ENCODE data around the gene CAMK2B.

Gene CAMK2B

DNA sequence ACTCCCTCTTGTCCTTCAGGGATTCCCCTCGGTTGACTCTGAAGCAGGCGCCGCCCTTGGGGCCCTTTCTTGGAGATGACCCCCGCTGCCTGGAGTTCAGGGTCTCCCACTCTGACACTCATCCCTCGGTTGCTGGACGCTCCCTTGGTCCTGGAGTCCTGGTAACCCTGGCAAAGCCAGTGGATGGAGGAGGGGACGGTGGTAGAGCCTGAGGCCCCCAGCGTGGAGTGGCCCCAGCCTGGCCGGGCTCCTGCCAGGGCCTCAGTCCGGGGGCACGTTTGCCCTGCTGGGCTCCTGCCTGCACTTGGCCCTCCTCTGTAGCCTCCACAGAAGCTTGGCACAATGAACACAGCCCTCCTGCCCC is 9.3 kb upstream of the CAMK2B start:
- Histone ChIP-seq H3K27me3 (no peaks in the 10 kb centered on the region), H3K9me3 (no peaks in the 10 kb centered on the region), H3K4me1 (no peaks in the 10 kb centered on the region), H3K4me3 (ENCODE audit: low read depth, low read length) (no peak overlapping the region), H3K36me3 (no peaks in the 10 kb centered on the region)
- TF ChIP-seq CTCF (IDR thresholded peaks at IDR 0.05; ENCODE audit: low read depth, low read length): no peak
- DNase-seq: no peak

DNA sequence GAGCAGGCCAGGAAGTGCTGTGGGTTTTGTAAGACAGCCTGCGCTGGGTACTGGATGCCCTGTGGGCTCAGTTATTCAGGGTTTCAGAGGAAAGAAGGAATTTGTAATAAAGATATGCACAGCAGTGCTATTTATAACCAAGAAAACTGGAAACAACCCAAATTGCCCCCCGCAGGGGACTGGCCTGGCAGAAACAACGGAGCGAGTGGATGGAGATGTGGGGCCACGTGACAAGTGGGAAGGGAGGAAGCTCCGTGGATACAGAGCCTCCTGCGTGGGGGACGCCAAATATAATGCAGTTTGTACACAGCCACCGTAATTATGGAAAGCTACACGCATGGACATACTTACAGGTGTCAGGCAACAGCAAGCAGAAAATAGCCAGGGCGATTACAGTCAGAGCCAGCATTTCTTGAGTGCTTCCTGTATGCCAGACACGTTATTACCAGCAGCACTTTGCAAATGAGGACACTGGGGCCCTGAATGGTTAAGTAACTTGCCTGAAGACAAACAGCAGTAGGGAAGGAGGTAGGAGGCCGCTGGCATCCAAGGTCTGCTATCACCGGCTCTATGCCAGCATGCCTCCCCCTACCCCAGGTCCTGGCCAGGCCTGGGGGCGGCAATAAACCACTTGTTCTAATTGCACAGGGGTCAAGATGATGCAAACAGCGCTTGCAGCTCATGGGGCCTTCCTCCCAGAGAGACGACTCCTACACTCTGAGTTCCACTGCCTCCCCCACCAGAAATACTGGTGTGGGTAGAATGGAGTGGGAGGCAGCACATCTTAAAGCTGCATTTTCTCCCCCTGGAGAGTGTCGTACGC is 8.7 kb upstream of the CAMK2B start:
- Histone ChIP-seq H3K36me3 (no peaks in the 10 kb centered on the region), H3K4me3 (ENCODE audit: low read depth, low read length) (no peak overlapping the region), H3K27me3 (no peaks in the 10 kb centered on the region), H3K9me3 (no peaks in the 10 kb centered on the region), H3K4me1 (no peaks in the 10 kb centered on the region)
- no peak for DNase-seq
- no peak for TF ChIP-seq CTCF (IDR thresholded peaks at IDR 0.05; ENCODE audit: low read depth, low read length)

DNA sequence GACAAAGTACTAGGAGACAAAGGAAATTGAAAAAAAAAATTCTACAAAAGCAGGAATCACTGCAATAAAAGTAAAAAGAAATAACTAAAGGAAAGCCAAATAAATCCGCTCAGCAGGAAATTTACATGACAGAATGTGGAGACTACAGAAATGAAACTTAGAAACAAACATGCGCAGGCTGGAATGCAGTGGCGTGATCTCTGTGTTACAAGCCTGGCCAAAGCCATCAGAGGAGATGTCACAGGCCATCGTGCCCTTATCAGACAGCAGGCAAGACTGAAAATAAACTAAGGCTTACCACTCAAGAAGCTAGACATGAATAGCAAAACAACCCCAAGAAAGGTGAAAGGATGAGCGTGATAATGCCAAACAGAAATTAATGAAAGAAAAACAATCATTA is 6.3 kb upstream of the CAMK2B start:
- Histone ChIP-seq H3K27me3 (peaks cover 6% of the 10 kb centered on the region), H3K4me3 (ENCODE audit: low read depth, low read length) (no peak overlapping the region), H3K4me1 (no peaks in the 10 kb centered on the region), H3K9me3 (no peaks in the 10 kb centered on the region), H3K36me3 (no peaks in the 10 kb centered on the region)
- TF ChIP-seq CTCF (IDR thresholded peaks at IDR 0.05; ENCODE audit: low read depth, low read length): no peak
- no peak for DNase-seq

DNA sequence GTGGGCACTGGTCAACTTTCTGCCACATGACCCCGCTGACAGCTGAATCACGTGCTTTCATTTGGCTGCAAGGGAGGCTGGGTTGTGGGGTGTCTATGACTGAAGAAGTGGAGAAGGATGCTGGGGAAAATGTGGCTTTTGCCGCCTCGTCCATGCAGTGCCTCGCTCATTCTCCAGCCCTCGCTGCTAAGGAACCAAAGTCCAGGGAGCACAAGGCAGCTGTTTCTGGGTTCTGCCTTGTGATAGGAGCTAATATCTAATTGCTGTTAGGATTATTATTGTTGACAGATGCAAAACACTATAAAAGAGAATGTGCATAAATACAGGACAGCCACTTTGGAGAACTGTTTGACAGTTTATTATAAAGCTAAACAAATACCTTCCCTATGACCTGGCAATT is 4.9 kb upstream of the CAMK2B start:
- no peak for TF ChIP-seq CTCF (IDR thresholded peaks at IDR 0.05; ENCODE audit: low read depth, low read length)
- Histone ChIP-seq H3K36me3 (no peaks in the 10 kb centered on the region), H3K4me3 (ENCODE audit: low read depth, low read length) (no peak overlapping the region), H3K27me3 (peaks cover 19% of the 10 kb centered on the region), H3K9me3 (no peaks in the 10 kb centered on the region), H3K4me1 (no peaks in the 10 kb centered on the region)
- DNase-seq: no peak

DNA sequence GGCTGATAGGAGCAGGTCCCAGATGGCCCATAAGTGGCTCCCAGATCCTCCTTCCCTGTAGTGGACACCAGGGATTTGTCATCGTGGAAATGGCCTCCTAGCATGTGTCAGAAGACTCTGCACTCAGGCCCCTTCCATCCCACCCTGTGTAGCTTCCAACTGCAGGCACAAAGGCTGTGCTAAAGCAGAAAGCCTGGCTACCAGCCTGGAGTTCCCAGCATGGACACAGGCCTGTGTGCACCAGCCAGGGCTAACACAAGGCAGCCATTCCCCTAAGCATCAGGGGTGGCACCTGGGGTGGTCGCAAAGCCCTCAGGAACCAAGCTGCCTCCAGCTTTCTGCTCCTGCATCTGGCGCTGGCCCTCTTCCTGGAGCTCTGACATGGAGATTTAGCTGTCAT is 4.5 kb upstream of the CAMK2B start:
- DNase-seq: no peak
- no peaks in the 10 kb centered on the region for H3K9me3 ChIP-seq
- H3K36me3 ChIP-seq: no peaks in the 10 kb centered on the region
- H3K27me3 ChIP-seq: peaks cover 23% of the 10 kb centered on the region
- H3K4me1 ChIP-seq: no peaks in the 10 kb centered on the region
- TF ChIP-seq CTCF (IDR thresholded peaks at IDR 0.05; ENCODE audit: low read depth, low read length): no peak
- H3K4me3 ChIP-seq (ENCODE audit: low read depth, low read length): no peak overlapping the region

DNA sequence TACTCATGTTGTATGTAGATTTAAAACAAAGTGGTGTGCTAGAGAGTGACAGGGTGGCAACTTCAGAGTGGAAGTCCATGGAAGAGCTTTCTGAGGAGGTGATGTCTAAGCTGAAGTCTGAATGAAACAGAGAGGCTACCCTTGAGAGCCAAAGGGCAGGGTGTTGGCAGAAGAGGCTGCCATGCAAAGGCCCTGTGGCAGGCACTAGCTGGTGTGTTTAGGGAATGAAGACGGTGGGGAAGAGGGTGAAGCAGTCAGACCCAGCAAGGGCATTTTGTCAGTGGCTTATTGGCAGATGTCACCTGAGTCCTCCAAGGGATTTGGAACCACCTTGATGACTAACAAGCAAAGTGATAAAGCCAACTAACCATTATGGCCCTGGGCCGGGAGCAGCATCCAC is 3.7 kb upstream of the CAMK2B start:
- no peaks in the 10 kb centered on the region for H3K36me3 ChIP-seq
- H3K9me3 ChIP-seq: no peaks in the 10 kb centered on the region
- no peak for DNase-seq
- H3K27me3 ChIP-seq: peaks cover 31% of the 10 kb centered on the region
- no peak for TF ChIP-seq CTCF (IDR thresholded peaks at IDR 0.05; ENCODE audit: low read depth, low read length)
- no peak overlapping the region for H3K4me3 ChIP-seq (ENCODE audit: low read depth, low read length)
- no peaks in the 10 kb centered on the region for H3K4me1 ChIP-seq
